KOPT-K1 (cell line): ENCODE measurements around the gene LMF2.
"Not testable (repeated sequence)": the region's sequence is repeated elsewhere in the genome, so short reads cannot be mapped to it uniquely, and the experiment has no call there.

Experiments
- H3K27ac ChIP-seq: fragments of 200-600 bp; sonication (generic); 2 replicates; pipeline ENCODE4 v1.5.1; 2016; ENCODE audit warnings: antibody characterized with exemption, mild to moderate bottlenecking, low read depth, low read length; ENCODE audit not compliant: poor library complexity, severe bottlenecking
- H3K36me3 ChIP-seq: fragments of 200-600 bp; sonication (generic); 2 replicates; pipeline ENCODE4 v1.5.1; 2017; ENCODE audit warnings: antibody characterized with exemption, mild to moderate bottlenecking, low read length, moderate library complexity; ENCODE audit not compliant: insufficient read depth
- H3K9me3 ChIP-seq: fragments of 200-600 bp; sonication (generic); 2 replicates; pipeline ENCODE4 v1.5.1; 2017; ENCODE audit warnings: antibody characterized with exemption, low read length, mild to moderate bottlenecking; ENCODE audit not compliant: insufficient read depth, poor library complexity, severe bottlenecking

LMF2 gene

DNA sequence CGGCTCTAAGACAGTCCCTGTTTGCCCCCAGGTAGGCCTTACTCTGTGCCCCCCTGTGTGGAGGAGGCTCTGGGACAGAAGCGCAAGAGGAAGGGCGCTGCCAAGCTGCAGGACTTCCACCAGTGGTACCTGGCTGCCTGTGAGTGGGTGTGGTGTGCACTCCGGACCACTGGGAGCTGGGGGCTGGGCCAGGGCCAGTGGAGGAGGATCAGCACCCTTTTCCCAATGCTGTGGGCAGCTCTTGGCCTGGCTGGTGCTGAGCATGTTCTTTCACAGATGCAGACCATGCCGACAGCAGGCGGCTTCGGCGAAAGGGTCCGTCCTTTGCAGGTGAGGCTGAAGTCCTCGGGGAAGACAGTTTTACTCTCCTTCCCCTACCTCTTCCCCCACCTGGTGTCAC lies 14.2 kb upstream of the LMF2 start:
- Histone ChIP-seq H3K27ac (no peak overlapping the region), H3K36me3 (peaks cover 77% of the 10 kb centered on the region), H3K9me3 (no peaks in the 10 kb centered on the region)

GRCh38 chr22:50520826-50521453 lies 13.4 kb upstream of the LMF2 start:
- no peaks in the 10 kb centered on the region for H3K9me3 ChIP-seq
- H3K36me3 ChIP-seq = peaks cover 85% of the 10 kb centered on the region
- H3K27ac ChIP-seq = no peak overlapping the region

DNA sequence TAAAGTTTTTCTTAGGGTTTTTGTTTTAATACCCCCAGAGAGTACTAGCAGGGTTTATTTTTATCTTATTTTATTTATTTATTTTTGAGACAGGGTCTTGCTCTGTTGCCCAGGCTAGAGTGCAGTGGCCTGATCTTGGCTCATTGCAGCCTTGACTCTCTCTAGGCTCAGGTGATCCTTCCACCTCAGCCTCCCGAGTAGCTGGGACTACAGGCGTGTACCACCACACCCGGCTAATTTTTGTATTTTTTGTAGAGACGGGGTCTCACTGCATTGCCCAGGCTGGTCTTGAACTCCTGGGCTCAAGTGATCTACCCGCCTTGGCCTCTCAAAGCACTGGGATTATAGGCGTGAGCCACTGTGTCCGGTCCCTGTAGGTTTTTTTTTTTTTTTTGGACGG lies 12.7 kb upstream of the LMF2 start:
- H3K9me3 ChIP-seq, H3K27ac ChIP-seq: not testable (repeated sequence)
- peaks cover 89% of the 10 kb centered on the region for H3K36me3 ChIP-seq

DNA sequence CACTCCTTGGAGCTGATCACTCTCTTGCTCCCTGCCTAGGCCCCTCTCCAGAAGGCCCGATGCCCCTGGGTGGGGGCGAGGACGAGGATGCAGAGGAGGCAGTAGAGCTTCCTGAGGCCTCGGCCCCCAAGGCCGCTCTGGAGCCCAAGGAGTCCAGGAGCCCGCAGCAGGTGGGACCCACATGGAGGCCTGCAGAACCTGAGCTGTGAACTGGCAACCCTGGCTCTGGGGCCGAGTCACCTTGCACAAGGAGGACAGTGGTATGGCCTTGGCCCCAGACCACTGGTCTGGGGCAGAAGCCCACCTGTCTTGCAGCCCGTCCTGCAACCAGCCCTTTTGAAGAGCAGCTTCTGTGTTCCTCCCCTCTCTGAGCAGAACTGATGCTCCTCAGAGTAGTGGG lies 11.6 kb upstream of the LMF2 start:
- H3K36me3 ChIP-seq = peaks cover 94% of the 10 kb centered on the region
- no peak overlapping the region for H3K27ac ChIP-seq
- H3K9me3 ChIP-seq = no peaks in the 10 kb centered on the region

- H3K27ac ChIP-seq = no peak overlapping the region
- peaks cover 94% of the 10 kb centered on the region for H3K36me3 ChIP-seq
- H3K9me3 ChIP-seq = no peaks in the 10 kb centered on the region
These were observed 11.1 kb upstream of the LMF2 start for GRCh38 chr22:50518606-50519005.

GRCh38 chr22:50517495-50518260 lies 10.2 kb upstream of the LMF2 start:
- Histone ChIP-seq H3K36me3 (peaks cover 94% of the 10 kb centered on the region), H3K9me3 (no peaks in the 10 kb centered on the region), H3K27ac (no peak overlapping the region)

DNA sequence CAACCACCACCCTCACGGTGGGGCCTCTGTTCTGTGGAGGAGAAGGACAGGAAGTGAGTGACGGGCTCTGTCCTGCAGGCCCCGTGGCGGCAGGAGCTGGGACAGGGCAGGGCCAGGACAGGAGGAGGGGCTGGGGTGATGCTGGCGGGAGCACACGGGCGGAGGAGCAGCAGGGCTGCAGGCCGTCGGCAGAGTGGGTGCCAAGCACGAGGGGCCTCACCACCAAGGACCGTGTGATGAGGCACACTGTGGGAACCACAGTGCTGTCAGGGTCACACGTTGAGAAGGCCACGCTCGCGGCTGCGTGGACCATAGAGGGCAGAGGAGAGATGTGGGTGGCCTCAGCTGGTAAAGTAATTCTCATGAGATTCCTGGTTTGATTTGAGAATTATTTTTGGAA lies 9.4 kb upstream of the LMF2 start:
- H3K9me3 ChIP-seq = no peaks in the 10 kb centered on the region
- H3K27ac ChIP-seq = no peak overlapping the region
- H3K36me3 ChIP-seq = peaks cover 94% of the 10 kb centered on the region

DNA sequence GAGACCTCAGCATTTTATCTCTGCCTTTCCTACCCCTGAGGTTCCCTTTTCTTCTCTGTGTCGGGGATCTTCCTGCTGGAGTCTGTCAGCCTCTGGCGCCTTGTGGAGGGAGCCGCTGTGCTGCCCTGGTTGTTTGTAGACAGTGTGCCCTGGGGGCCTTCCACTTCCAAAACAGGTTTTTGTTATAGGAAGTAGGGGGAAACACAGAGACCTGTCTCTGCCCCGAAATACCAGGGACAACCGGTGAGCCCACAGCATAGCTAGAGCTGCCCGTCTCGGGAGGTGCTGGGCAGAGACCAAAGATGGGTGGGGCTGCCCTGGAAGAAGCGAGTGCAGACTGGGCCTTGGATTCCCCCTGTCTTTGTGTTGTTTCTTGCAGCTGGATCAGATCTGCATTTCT lies 8.6 kb upstream of the LMF2 start:
- H3K9me3 ChIP-seq = no peaks in the 10 kb centered on the region
- H3K27ac ChIP-seq = no peak overlapping the region
- peaks cover 91% of the 10 kb centered on the region for H3K36me3 ChIP-seq

GRCh38 chr22:50513175-50513574 lies 5.7 kb upstream of the LMF2 start:
- Histone ChIP-seq H3K9me3 (no peaks in the 10 kb centered on the region), H3K27ac (no peak overlapping the region), H3K36me3 (peaks cover 70% of the 10 kb centered on the region)

GRCh38 chr22:50508897-50509296 lies 1.4 kb upstream of the LMF2 start:
- peaks cover 50% of the 10 kb centered on the region for H3K36me3 ChIP-seq
- H3K9me3 ChIP-seq = no peaks in the 10 kb centered on the region
- H3K27ac ChIP-seq = peak overlapping the region; percentile 94

DNA sequence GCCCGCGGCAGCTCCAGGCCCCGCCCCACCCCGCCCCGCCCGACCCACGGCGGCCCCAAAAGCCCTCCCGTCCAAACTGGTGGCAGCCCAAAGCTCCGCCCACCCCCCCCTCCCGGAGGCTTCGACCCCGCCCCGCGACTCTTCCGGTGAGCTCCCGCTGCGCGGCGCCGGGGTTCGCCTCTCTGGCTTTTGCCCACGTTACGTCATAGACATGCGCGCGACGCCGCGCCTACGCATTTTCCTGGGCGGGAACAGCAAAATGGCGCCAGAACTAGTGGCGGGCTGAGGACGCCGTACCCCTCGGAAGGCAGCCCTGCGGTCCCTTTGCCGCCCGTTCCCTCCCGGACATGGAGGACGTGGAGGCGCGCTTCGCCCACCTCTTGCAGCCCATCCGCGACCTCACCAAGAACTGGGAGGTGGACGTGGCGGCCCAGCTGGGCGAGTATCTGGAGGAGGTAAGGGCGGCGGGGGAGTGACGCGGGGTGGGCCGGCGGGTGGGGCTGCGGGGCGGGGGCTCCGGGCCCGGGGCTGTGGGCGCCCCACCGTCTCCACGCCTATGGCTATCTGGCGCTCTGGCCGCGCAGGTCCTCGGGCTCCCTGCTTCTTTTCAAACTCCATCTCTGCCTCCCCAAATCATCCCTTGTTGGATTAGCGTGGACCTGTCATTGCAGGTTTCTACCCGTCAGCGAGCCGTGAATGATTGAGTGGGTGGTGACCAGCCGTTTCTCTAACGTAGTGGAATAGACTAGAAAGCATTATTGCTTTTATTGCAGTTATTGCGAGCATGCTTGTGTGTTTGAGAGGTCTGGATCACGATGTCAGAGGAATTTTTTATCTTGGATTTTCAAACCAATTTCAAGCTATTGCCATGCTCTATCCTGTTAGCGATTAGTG lies 736 bp upstream of the LMF2 start, which contains the start of gene NCAPH2:
NCAPH2 (plus strand) TSS at position 234 of the 894 bp plus-strand sequence; CDS start at position 348, 114 bp downstream.
- Histone ChIP-seq H3K36me3 (peaks cover 46% of the 10 kb centered on the region), H3K27ac (peak within 1 kb of the TSS; percentile 94), H3K9me3 (no peaks in the 10 kb centered on the region)

GRCh38 chr22:50506611-50507420 lies 686 bp downstream of the LMF2 start:
- Histone ChIP-seq H3K9me3 (no peaks in the 10 kb centered on the region), H3K27ac (peak overlapping the region; percentile 85), H3K36me3 (peaks cover 41% of the 10 kb centered on the region)

- Histone ChIP-seq H3K9me3 (no peaks in the 10 kb centered on the region), H3K36me3 (peaks cover 36% of the 10 kb centered on the region), H3K27ac (peak overlapping the region; percentile 85)
These were observed 1.5 kb downstream of the LMF2 start for GRCh38 chr22:50505776-50506610.

DNA sequence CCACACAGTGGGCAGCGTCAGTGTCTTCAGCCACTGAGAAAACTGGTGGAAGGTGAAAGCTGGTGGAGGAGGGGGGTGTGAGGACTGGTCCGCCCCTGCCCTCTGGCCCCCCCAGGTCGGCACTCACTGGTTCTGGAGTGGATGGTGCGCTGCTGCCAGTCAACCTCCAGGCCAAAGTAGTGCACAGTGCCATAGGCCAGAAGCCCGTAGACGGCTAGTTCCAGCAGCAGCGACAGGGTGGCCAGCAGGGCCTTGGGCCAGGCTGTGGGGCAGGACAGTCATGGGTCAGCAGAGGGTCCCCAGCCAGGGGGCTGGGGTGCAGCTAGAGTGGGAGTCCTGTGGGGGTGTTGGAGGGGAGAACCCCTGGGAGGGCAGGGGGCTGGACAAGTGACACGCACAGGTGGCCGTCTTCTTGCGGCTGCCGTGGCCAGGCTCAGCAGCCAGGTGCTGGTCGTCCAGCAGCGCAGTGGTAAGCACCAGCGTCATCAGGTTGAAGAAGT lies 2.2 kb downstream of the LMF2 start:
- Histone ChIP-seq H3K36me3 (peaks cover 33% of the 10 kb centered on the region), H3K9me3 (no peaks in the 10 kb centered on the region), H3K27ac (no peak overlapping the region)
